ENCODE results near the gene ZNF654. TPM values are rescaled to one million over a fixed set of nuclear protein-coding genes. Genes with fewer than 3 reads are reported as not detected.

The ZNF654 gene
- polyA plus RNA-seq, 1 donor (not counting 4 experiments of a cell fraction or from before 2014, with no cell fraction given), result 8.2 TPM

DNA sequence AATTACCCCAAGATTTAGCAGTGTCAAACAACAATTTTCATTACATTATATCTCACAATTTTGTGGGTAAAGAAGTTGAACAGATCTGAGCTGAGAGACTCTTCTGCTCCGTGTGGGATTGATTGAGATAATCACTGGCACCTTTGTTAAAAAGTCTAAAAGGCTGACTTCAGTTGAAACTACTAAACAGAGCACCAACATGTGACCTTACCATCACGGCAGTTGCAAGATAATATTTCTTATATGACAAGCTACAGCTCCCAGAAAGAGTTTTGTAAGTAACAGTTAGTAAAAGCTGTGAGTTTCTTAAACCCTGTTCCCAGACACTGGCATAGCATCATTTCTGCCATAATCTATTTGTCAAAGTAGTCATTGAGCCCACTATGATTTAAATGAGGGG, 25.2 kb upstream of the ZNF654 start:
- Histone ChIP-seq H3K9ac (ENCODE audit: control insufficient read depth, extremely low read depth, insufficient read depth, low read length) (no peak overlapping the region), H2AFZ (ENCODE audit: control insufficient read depth, low read length) (peak overlapping the region; percentile 56), H3K4me1 (ENCODE audit: control insufficient read depth, extremely low read depth, insufficient read depth, low read length) (peaks cover 7% of the 10 kb centered on the region), H4K20me1 (ENCODE audit: control insufficient read depth, extremely low read depth, insufficient read depth, low read length) (no peaks in the 10 kb centered on the region), H3K36me3 (ENCODE audit: control insufficient read depth in 2 of 2, extremely low read depth in 1 of 2, insufficient read depth in 2 of 2, low read length in 2 of 2) (no peaks in the 10 kb centered on the region), H3K27ac (ENCODE audit: control insufficient read depth, insufficient read depth, low read length) (no peak overlapping the region), H3K4me2 (ENCODE audit: control insufficient read depth, extremely low read depth, insufficient read depth, low read depth, low read length) (no peak overlapping the region), H3K9me1 (ENCODE audit: control insufficient read depth, extremely low read depth, insufficient read depth, low read length) (no peaks in the 10 kb centered on the region), H3K27me3 (ENCODE audit: control insufficient read depth, extremely low read depth, insufficient read depth, low read length) (no peaks in the 10 kb centered on the region), H3K4me3 (ENCODE audit: control insufficient read depth in 2 of 3, extremely low read depth in 1 of 3, insufficient read depth in 2 of 3, low read depth in 1 of 3, low read length in 3 of 3) (no peak overlapping the region), H3K9me3 (ENCODE audit: control insufficient read depth, low read depth, low read length) (no peaks in the 10 kb centered on the region), H3K79me2 (ENCODE audit: control insufficient read depth, insufficient read depth, low read length) (no peaks in the 10 kb centered on the region)
- dilution Hi-C loops (cut with MboI; ENCODE audit: extremely low pct_ligation_motif_present, low sequenced_read_pairs), result no loop called here
- TF ChIP-seq EZH2 (IDR thresholded peaks at IDR 0.05; ENCODE audit: low read length) (no peak), CTCF (optimal IDR thresholded peaks at IDR 0.05 in 1 of 3, IDR thresholded peaks at IDR 0.05 in 1 of 3, conservative IDR thresholded peaks at IDR 0.05 in 1 of 3; ENCODE audit: extremely low read depth in 1 of 3, insufficient read depth in 2 of 3, low read length in 3 of 3) (no peak)
- FAIRE-seq (no peak), DNase-seq (ENCODE audit: low read depth, low spot score) (no peak)

DNA sequence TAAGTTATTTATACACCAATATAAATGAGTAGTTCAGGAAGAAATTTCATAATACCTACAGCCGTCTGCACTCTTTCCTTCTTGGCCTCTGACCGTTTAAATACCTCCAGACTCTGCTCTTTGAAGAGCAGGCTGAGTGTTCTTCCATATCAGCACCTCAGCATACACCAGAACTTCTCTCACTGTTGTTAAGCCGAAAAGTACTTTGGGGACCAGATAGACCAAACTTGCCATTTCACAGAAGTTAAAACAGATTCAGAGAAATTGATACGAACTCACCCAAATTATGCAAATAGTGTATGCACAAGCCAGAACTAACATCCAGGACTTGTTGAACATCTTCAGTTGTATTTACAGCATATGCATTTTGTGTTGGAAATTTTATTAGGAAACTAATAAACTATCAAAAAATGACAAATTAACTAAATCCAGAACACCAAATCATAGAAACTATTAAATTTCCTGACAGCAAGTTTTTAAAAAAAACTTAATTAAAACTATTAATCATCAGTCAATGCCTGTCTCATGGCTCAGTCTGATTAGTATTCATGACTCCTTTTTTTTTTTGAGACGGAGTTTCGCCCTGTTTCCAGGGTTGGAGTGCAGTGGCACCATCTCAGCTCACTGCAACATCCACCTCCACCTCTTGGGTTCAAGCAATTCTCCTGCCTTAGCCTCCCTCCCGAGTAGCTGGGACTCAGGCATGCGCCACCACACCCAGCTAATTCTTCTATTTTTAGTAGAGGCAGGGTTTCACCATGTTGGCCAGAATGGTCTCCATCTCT, 24.4 kb upstream of the ZNF654 start:
- no peaks in the 10 kb centered on the region for H4K20me1 ChIP-seq (ENCODE audit: control insufficient read depth, extremely low read depth, insufficient read depth, low read length)
- no peak overlapping the region for H3K4me2 ChIP-seq (ENCODE audit: control insufficient read depth, extremely low read depth, insufficient read depth, low read depth, low read length)
- no peak overlapping the region for H3K27ac ChIP-seq (ENCODE audit: control insufficient read depth, insufficient read depth, low read length)
- no peaks in the 10 kb centered on the region for H3K36me3 ChIP-seq (ENCODE audit: control insufficient read depth in 2 of 2, extremely low read depth in 1 of 2, insufficient read depth in 2 of 2, low read length in 2 of 2)
- peaks cover 10% of the 10 kb centered on the region for H3K4me1 ChIP-seq (ENCODE audit: control insufficient read depth, extremely low read depth, insufficient read depth, low read length)
- no peaks in the 10 kb centered on the region for H3K79me2 ChIP-seq (ENCODE audit: control insufficient read depth, insufficient read depth, low read length)
- no peak overlapping the region for H2AFZ ChIP-seq (ENCODE audit: control insufficient read depth, low read length)
- no peak overlapping the region for H3K4me3 ChIP-seq (ENCODE audit: control insufficient read depth in 2 of 3, extremely low read depth in 1 of 3, insufficient read depth in 2 of 3, low read depth in 1 of 3, low read length in 3 of 3)
- no peaks in the 10 kb centered on the region for H3K9me3 ChIP-seq (ENCODE audit: control insufficient read depth, low read depth, low read length)
- FAIRE-seq, result no peak
- dilution Hi-C loops (cut with MboI; ENCODE audit: extremely low pct_ligation_motif_present, low sequenced_read_pairs), result no loop called here
- TF ChIP-seq EZH2 (IDR thresholded peaks at IDR 0.05; ENCODE audit: low read length) (no peak), CTCF (optimal IDR thresholded peaks at IDR 0.05 in 1 of 3, IDR thresholded peaks at IDR 0.05 in 1 of 3, conservative IDR thresholded peaks at IDR 0.05 in 1 of 3; ENCODE audit: extremely low read depth in 1 of 3, insufficient read depth in 2 of 3, low read length in 3 of 3) (no peak)
- no peaks in the 10 kb centered on the region for H3K9me1 ChIP-seq (ENCODE audit: control insufficient read depth, extremely low read depth, insufficient read depth, low read length)
- H3K9ac ChIP-seq (ENCODE audit: control insufficient read depth, extremely low read depth, insufficient read depth, low read length), result no peak overlapping the region
- no peaks in the 10 kb centered on the region for H3K27me3 ChIP-seq (ENCODE audit: control insufficient read depth, extremely low read depth, insufficient read depth, low read length)
- DNase-seq (ENCODE audit: low read depth, low spot score), result no peak

All from keratinocyte (primary cell).